ENCODE measurements around the gene SEC23IP.
"Not testable (repeated sequence)": the region's sequence is repeated elsewhere in the genome, so short reads cannot be mapped to it uniquely, and the experiment has no call there.

The SEC23IP gene

DNA sequence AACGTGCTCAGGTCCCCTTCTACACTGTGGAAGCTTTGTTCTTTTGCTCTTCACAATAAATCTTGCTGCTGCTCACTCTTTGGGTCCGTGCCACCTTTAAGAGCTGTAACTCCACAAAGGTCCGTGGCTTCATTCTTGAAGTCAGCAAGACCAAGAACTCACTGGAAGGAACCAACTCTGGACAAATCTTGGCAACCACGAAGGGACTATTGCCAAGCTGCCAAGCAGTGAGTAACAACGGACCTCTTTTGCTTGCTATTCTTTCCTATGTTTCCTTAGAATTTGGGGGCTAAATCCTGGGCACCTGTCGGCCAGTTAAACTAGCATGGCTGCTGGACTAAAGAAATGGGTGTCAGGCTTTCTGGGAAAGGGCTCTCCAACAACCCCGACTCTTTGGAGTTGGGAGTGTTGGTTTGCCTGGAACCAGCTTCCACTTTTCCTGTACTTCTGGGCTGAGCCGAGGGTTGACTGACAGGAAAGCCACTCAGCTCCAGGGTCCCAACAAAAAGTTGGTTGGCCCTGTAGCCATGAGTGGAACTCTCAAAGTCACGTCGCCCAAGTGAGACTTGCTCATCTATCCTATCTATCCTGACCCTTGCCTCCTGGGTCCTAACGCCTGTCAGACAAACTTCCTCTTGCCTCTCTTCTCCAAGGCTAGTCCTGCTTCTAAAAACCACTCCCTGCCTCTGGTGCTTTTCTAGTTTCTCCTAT lies 8.5 kb upstream of the SEC23IP start:
- DNase-seq, result not testable (repeated sequence)

DNA sequence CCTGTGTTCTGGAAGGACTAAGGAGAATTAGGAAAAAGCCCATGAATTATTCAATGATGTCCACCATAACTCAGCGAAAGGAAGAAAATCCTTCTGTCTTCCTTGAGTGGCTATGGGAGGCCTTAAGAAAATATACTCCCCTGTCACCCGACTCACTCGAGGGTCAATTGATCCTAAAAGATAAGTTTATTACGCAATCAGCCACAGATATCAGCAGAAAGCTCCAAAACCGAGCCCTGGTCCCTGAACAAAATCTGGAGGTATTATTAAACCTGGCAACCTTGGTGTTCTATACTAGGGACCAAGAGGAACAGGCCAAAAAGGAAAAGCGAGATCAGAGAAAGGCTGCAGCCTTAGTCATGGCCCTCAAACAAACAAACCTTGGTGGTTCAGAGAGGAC lies 6.5 kb upstream of the SEC23IP start:
- not testable (repeated sequence) for DNase-seq

DNA sequence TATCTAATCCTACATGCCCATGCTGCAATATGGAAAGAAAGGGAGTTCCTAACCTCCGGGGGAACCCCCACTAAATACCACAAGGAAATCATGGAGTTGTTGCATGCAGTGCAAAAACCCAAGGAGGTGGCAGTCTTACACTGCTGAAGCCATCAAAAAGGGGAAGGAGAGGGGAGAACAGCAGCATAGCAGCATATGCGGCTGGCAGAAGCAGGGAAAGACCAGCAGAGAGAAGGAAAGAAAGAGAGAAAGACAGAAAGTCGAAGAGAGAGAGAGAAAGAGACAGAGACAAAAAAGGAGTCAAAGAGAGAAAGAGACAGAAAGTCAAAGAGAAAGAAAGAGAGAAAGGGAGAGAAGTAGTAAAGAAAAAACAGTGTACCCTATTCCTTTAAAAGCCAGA lies 3.8 kb upstream of the SEC23IP start:
- not testable (repeated sequence) for DNase-seq

GRCh38 chr10:119889201-119889600 lies 3.3 kb upstream of the SEC23IP start:
- not testable (repeated sequence) for DNase-seq

DNA sequence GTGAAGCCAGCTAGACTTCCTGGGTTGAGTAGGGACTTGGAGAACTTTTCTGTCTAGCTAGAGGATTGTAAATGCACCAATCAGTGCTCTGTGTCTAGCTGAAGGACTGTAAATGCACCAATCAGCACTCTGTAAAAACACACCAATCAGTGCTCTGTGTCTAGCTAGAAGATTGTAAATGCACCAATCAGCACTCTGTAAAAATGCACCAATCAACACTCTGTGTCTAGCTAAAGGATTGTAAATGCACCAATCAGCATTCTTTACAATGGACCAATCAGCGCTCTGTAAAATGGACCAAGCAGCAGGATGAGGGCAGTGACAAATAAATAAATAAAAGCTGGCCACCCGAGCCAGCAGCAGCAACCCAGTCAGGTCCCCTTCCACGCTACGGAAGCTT lies 2.2 kb upstream of the SEC23IP start:
- not testable (repeated sequence) for DNase-seq

DNA sequence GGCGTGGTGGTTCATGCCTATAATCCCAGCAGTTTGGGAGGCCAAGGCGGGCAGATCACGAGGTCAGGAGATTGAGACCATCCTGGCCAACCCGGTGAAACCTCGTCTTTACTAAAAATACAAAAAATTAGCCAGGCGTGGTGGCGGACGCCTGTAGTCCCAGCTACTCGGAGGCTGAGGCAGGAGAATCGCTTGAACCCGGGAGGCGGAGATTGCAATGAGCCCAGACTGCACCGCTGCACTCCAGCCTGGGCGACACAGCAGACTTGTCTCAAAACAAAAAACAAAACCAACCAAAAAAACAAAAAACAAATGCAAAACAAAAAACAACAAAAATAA lies 712 bp upstream of the SEC23IP start:
- DNase-seq, result not testable (repeated sequence)

DNA sequence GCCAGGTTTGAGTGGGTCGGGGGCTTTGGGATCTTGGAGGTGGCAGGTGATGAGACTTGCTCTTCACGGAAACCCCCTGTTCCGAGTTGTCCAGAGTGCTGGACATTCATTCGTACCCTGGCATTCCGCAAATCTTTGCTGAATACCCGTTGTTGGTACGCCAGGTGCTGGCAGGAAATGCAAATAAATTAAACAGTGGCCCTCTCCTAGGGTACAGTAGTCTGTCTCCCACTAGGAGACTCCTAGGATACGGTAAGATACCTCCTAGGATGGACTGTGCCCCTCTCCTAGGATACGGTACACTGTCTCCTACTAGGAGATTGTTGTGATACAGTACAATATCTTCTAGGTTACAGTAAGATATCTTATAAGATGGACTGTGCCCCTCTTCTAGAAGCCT lies 544 bp downstream of the SEC23IP start:
- DNase-seq, result no peak

DNA sequence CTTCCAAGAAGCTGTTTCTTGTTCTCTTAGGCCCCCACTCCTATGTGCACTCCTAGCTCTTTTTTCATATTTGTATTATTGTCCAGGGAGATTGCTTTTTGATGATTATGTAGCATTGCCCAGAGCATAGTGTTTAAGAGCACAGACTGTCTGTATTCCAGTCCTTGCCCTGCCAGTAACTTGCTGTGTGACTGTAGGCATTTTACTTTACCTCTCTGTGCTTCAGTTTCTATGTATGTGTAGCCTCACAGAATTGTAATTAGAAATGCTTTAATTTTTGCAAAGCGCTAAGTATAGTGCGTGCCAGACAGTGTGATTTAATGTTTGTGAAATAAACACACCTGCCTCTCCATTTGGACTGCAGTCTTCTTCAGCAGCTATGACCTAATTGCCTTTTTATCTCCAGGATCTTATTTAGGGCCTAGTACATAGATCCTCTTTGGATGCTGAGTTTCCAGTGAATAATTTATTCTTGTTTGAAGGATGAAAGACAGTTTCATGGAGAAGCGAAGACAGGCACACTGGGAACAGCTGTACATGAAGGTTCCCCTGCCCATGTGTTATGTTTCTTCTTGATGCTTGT lies 1.4 kb downstream of the SEC23IP start:
- DNase-seq, result no peak

GRCh38 chr10:119896061-119896655 lies 3.6 kb downstream of the SEC23IP start:
- no peak for DNase-seq

DNA sequence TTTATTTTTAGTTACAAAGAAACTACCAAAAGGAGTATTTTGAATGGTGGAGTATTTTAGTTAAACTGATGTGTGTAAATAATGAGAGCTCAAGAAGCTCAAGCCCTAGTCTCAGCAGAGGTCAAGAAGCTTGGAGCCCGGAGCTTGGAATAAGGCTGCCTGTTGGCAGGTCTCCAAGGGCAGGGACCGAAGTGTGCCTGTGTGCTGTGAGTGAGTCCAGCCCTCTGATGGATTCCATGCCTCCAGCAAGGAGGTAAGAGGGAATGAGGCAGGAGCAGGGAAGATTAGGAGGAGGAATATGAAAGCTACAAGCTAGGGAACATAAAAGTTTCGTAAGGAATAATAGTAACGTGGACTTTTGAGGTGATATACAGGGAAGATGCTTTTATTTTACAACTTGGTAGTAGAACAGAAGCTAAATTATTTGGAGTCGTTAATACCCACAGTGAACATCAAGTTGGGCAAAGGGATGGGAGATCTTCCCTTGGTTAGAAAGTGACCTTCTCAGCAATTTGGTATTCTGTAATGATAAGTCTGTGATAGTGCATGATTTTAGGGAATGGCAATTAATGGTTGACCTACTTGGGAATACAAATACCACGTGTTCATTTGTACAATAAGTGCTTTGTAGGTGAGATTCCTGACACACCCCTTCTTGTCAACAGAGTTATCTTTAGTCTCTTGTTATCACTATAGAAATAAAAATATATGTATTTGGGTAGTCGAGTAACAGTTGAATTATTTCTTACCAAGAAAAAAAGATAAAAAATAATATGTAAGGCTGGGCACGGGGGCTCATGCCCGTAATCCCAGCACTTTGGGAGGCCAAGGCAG lies 4.6 kb downstream of the SEC23IP start:
- DNase-seq, result no peak

DNA sequence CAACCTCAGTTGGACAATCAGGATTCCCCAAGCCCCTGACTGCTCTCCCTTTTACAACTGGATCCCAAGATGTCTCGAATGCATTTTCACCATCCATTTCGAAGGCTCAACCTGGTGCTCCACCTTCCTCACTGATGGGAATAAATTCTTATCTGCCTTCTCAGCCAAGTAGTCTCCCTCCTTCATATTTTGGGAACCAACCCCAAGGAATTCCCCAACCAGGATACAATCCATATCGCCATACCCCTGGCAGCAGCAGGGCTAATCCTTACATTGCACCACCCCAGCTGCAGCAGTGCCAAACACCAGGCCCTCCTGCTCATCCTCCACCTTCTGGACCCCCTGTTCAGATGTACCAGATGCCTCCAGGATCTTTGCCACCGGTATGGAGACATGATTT lies 6.0 kb downstream of the SEC23IP start:
- DNase-seq, result no peak

GRCh38 chr10:119903946-119904666 lies 11.6 kb downstream of the SEC23IP start:
- DNase-seq, result no peak

- DNase-seq, result not testable (repeated sequence)
Observed at GRCh38 chr10:119907695-119908094, 15.2 kb downstream of the SEC23IP start.

DNA sequence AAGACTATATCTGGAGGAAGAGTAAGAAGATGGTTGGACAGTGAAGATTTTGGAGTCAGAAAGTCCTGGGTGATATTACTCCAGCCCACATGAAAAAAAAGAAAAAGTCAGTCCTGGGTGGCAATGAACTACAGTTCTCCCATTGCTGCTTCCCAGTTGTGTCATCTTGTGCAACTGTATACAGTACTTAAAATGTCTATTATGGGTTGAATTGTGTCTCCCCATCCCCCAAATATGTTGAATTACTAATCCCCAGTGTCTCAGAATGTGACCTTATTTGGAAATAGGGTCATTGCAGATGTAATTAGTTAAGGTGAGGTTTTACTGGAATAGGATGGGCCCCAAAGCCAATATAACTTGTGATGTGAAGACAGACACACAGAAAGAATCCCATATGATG lies 15.6 kb downstream of the SEC23IP start:
- no peak for DNase-seq

DNA sequence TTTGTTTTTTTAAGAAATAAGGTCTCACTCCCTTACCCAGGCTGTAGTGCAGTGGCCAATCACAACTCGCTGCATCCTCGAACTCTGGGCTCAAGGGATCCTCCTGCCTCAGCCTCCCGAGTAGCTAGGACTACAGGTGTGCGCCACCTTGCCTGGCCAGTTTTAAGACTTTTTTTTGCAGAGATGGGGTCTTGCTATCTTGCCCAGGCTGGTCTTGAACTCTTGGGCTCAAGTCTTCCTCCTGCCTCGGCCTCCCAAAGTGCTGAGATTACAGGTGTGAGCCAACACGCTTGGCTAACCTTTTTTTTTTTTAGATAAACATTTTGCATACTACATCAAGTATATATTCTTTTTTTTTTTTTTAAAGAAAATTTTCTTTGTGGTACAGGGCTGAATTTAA lies 18.2 kb downstream of the SEC23IP start:
- no peak for DNase-seq

DNA sequence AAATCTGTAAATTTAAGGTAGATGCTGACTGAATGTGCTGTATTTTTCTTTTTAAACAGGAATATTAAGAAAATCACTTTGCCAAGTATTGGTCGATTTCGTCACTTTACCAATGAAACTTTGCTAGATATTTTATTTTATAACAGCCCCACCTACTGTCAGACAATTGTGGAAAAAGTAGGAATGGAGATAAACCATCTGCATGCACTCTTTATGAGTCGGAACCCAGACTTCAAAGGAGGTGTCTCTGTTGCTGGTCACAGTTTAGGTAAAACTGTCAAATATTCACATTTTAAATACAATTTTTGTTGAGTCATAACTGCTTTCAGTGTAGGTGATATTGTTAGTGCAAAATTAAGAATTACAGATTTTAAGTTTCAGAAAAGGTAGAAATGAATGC lies 25.2 kb downstream of the SEC23IP start:
- no peak for DNase-seq

DNA sequence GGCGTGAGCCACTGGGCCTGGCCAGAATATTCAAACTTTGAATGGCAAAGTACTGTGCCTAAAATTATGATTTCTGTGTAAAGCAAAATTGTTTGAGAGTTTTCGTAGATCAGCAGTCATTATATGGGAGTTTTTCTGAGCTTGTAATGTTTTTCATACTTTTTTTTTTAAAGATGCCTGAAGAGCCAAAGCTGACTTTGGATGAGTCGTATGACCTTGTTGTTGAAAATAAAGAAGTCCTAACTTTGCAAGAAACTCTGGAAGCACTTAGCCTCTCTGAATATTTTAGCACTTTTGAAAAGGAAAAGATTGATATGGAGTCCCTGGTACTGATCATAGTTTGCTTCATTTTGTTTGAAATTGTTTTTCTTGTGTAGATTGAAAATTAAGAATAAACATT lies 26.7 kb downstream of the SEC23IP start:
- no peak for DNase-seq

- DNase-seq, result no peak
Observed at GRCh38 chr10:119919826-119920225, 27.3 kb downstream of the SEC23IP start.

DNA sequence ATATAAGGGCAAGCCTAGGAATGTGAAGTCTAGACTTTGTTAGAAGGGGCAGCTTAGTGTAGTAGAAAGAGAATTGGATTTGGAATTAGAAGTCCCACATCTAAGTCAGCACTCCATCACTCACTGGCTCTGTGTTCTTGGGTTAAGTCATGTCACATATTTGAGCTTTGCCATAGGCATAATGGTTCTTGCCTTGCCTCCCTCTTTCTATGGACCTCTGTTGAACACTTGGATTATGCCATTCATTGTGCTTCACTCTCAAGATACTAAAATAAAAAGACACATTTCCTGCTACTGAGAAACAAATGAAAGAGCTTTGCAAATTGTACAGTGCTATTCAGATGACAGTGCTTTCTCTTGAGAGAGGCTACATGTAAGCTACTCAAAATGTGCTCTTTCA lies 35.9 kb downstream of the SEC23IP start:
- DNase-seq, result no peak

- no peak for DNase-seq
Observed at GRCh38 chr10:119931871-119932270, 39.3 kb downstream of the SEC23IP start.

GRCh38 chr10:119932631-119933030 lies 40.1 kb downstream of the SEC23IP start:
- DNase-seq, result no peak

DNA sequence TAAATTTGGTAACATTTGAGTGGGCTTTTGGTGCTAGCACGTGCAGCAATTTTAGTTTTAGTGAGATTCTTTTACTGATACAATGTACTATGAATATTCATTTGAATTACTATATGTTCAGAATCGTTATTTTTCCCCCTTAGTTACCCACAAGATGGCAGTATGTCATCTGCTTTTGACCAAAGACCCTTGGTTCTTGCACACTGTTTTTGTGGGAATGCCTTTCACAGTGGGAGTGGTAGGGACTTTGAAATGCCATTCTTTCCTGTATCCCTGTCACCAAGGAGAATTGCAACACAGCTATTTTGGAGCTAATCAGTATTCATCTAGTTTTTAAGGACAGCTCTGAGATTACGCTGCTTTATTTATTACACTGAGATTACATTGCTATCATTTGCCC lies 40.6 kb downstream of the SEC23IP start:
- no peak for DNase-seq

GRCh38 chr10:119940487-119940886 lies 48.0 kb downstream of the SEC23IP start:
- no peak for DNase-seq

Data from NCI-H1048 (cell line).